Adrenal gland (tissue), 5 donors: Measurements from ENCODE around the gene CDKL1.

Source experiments
- CTCF ChIP-seq, 6 experiments: fragments of 450-650 bp in 4 of 6; fragments of 200-600 bp in 2 of 6; sonication (generic) in 1 of 6; IDR thresholded peaks; 1 replicate in 5 of 6; 2 replicates in 1 of 6; pipeline versions ENCODE4 v1.5.1 to v1.8.0; 2016 to 2021; ENCODE audit warnings: antibody characterized with exemption in 6 of 6, mild to moderate bottlenecking in 2 of 6, moderate library complexity in 1 of 6
- POLR2A ChIP-seq, 2 donors: fragments of 450-650 bp; IDR thresholded peaks; one replicate each; pipeline ENCODE4 v1.6.1; 2017; ENCODE audit warnings: antibody characterized with exemption in 2 of 2, mild to moderate bottlenecking in 2 of 2, moderate library complexity in 1 of 2
- donor health status: DM: no; HTN: no; CAD: no.

GRCh38 chr14:50379563-50379962 is 17.1 kb downstream of the CDKL1 start:
- TF ChIP-seq CTCF (IDR thresholded peaks at IDR 0.05) = no peak
- TF ChIP-seq POLR2A (IDR thresholded peaks at IDR 0.05) = no peak
